Measurements from ENCODE around the gene POLR1H.

The POLR1H gene

DNA sequence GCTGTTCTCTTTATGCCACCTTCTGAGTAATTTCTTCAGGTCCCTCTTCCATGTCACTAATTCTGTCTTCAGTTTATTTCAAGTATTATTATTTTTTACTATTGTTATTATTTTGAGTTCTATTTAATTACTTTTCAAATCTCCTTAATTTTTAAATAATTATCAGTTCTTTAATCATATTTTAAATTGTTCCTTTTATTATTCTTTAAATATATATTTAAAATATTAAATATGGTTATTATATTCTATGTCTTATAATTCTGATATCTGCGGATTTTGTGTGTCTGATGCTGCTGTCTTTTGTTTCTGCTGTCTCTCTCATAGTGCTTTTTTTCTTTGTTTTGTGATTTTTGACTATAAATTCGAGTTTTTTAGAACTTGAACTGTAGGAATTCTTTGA is 2.2 kb downstream of the POLR1H start:
- peaks cover 3% of the 10 kb centered on the region; the same call in 1 of the 2 replicates for H3K4me1 ChIP-seq
- H3K27me3 ChIP-seq, result no peaks in the 10 kb centered on the region
- no peaks in the 10 kb centered on the region; the same call in 1 of the 2 replicates for H3K36me3 ChIP-seq
- TF ChIP-seq, protein P1, sequence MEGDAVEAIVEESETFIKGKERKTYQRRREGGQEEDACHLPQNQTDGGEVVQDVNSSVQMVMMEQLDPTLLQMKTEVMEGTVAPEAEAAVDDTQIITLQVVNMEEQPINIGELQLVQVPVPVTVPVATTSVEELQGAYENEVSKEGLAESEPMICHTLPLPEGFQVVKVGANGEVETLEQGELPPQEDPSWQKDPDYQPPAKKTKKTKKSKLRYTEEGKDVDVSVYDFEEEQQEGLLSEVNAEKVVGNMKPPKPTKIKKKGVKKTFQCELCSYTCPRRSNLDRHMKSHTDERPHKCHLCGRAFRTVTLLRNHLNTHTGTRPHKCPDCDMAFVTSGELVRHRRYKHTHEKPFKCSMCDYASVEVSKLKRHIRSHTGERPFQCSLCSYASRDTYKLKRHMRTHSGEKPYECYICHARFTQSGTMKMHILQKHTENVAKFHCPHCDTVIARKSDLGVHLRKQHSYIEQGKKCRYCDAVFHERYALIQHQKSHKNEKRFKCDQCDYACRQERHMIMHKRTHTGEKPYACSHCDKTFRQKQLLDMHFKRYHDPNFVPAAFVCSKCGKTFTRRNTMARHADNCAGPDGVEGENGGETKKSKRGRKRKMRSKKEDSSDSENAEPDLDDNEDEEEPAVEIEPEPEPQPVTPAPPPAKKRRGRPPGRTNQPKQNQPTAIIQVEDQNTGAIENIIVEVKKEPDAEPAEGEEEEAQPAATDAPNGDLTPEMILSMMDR (IDR thresholded peaks at IDR 0.05; ENCODE audit: low read depth, low read length), result no peak
- no peak for DNase-seq
- H3K4me3 ChIP-seq (ENCODE audit: low read depth, low read length), result no peak overlapping the region
- H3K9me3 ChIP-seq, result no peaks in the 10 kb centered on the region; the same call in 1 of the 2 replicates

- peaks cover 3% of the 10 kb centered on the region; the same call in 1 of the 2 replicates for H3K4me1 ChIP-seq
- H3K9me3 ChIP-seq, result no peaks in the 10 kb centered on the region; the same call in 1 of the 2 replicates
- no peaks in the 10 kb centered on the region; the same call in none of the 2 replicates for H3K36me3 ChIP-seq
- DNase-seq, result no peak
- H3K4me3 ChIP-seq (ENCODE audit: low read depth, low read length), result peak overlapping the region; percentile 81
- TF ChIP-seq, protein P1 (IDR thresholded peaks at IDR 0.05; ENCODE audit: low read depth, low read length), result no peak
- H3K27me3 ChIP-seq, result peaks cover 1% of the 10 kb centered on the region
Observed at GRCh38 chr6:30066082-30066481, 5.0 kb downstream of the POLR1H start.

DNA sequence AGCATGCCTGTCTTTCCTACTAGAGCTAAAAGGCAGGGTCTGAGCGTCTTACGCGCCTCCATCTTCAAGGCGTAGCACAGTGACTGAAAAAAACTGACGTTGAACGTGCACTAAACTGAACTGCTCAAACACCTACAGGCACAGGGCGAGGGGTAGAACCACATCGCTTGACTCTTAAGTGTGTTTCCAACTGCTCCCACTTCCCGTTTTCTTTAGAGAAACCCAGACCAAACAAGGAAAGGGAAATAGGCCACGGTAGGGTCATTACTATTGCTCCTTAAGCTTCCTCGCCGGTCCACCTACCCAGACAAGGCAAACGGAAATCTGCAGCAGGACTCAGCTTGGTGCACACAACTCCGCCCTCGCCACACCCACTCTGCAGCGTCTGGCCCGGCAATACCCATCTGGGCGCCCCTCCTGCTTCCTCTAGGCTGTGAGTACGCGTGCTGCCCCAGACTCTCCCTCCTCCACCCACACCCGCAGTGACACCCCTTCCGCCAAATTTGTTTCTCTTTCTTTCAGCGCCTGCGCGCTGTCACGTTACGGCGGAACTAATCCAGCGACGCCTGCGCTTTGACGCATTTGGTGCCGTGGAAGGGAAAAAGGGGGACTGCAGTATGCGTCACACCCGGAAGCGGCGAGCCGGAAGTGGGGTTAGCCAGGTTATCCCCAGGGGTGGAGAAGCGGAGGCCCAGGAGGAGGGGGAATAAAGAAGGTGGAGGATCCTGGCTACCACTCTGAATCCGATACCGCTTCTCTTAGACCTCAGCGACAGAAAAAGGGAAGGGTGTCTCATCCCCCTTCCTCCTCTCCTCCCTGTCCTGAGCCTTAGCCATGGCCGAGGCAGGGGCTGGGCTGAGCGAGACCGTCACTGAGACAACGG is 5.8 kb downstream of the POLR1H start, which contains the start of gene PPP1R11:
PPP1R11 (plus strand) TSS at position 622 of the 883 bp plus-strand sequence; CDS start at position 835, 213 bp downstream.
- TF ChIP-seq, protein P1 (IDR thresholded peaks at IDR 0.05; ENCODE audit: low read depth, low read length), result no peak
- Histone ChIP-seq H3K9me3 (no peaks in the 10 kb centered on the region; the same call in 1 of the 2 replicates), H3K4me3 (ENCODE audit: low read depth, low read length) (peak within 1 kb of the TSS; percentile 81), H3K4me1 (peaks cover 3% of the 10 kb centered on the region; the same call in 1 of the 2 replicates), H3K36me3 (no peaks in the 10 kb centered on the region; the same call in none of the 2 replicates), H3K27me3 (peaks cover 8% of the 10 kb centered on the region)
- peak; percentile 97 for DNase-seq

DNA sequence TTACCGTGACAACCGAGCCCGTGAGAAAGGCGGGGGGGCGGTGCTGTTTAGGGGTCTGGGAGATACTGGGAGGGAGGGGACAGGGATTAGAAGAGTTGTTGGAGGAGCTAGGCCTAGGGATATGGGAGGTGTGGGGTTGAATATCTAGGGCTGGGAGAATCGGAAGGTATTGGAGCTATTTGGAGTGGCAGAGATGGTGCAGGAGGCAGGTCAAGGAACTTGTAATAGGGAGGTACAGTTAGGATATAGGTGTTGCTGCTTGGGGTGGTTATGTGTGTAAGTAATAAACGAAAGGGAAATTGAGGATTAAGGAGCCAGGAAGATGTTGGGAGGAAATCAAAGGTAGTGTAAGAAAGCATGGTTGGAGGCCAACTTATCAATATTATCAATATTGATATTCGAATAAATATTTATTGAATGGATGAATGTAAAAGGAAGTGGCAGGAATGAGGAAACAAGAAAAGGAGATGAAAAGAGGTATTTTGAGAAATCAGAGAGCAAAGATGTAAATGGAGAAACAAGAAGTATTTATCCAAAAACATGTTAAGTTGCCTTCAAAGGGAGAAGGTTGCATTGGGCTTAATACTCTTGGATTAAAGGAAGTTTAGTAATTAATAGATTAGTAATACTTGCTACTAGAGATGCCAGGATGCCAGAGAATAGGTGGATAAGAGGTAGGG is 6.5 kb downstream of the POLR1H start:
- Histone ChIP-seq H3K9me3 (no peaks in the 10 kb centered on the region; the same call in 1 of the 2 replicates), H3K27me3 (peaks cover 14% of the 10 kb centered on the region), H3K4me3 (ENCODE audit: low read depth, low read length) (peak overlapping the region; percentile 81), H3K36me3 (no peaks in the 10 kb centered on the region; the same call in none of the 2 replicates), H3K4me1 (peaks cover 3% of the 10 kb centered on the region; the same call in 1 of the 2 replicates)
- peak; percentile 84 for DNase-seq
- TF ChIP-seq, protein P1 (IDR thresholded peaks at IDR 0.05; ENCODE audit: low read depth, low read length), result no peak

DNA sequence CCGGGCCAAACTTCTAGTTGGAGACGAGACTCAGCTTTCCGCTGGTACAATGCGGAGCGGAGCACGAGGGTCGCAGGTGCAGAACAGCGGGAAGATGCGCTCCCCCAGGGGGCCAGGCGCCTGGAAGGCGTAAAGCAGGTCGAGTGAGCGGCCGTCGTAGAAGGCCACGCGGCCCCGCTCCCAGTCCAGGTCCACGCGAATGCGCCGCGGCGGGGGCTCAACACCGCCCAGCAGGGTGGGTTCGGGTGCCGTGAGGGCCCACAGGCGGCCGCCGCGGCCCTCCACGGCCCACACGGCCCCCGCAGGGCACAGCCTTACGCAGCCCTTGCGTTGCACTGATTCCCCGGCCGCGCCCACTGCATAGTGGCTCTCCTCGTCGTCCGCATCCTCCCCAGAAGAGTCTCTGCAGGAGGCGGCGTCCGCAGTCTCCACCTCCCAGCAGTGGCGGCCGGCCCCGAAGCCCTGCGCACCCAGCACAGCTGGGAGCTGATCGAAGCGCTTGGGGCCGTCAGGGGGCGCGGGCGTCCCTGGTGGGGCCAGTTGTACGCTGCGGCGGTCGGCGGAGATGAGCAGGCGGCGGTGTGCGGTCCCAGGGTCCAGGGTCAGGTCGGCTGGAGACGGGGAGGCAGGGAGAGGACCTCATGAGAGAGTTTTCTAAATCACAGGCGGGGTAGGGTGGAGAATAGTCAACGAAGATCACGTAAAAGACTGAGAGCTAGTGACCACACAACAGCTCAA is 10.2 kb downstream of the POLR1H start:
- peak; percentile 70 for DNase-seq
- H3K36me3 ChIP-seq, result no peaks in the 10 kb centered on the region; the same call in 1 of the 2 replicates
- TF ChIP-seq, protein P1 (IDR thresholded peaks at IDR 0.05; ENCODE audit: low read depth, low read length), result peak; percentile 24; the same call in 1 of the 2 replicates
- peaks cover 3% of the 10 kb centered on the region; the same call in 1 of the 2 replicates for H3K4me1 ChIP-seq
- peaks cover 47% of the 10 kb centered on the region for H3K27me3 ChIP-seq
- no peaks in the 10 kb centered on the region; the same call in 1 of the 2 replicates for H3K9me3 ChIP-seq
- peak overlapping the region; percentile 17 for H3K4me3 ChIP-seq (ENCODE audit: low read depth, low read length)

All from BE2C (cell line).